Measurements from ENCODE around the gene ZIC4.

ZIC4 gene

DNA sequence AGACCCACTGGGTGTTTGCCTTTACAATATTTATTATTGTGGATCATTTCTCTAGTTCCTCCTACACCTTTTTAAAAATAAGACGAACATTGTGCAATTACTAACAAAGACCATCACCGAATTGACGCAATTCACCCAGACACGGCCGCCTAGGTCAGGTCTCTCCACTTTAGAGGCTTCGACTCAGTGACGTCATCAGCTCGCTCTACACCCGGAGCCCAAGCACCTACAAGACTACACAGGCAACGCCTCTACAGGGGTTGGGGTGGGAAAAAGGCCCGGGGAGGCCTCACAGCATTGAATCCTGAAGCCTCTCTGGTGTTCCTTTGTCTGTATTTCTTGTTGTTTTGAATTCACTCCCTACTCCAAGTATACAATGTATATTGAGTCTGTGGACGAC, 16.6 kb downstream of the ZIC4 start:
- no peak for DNase-seq

DNA sequence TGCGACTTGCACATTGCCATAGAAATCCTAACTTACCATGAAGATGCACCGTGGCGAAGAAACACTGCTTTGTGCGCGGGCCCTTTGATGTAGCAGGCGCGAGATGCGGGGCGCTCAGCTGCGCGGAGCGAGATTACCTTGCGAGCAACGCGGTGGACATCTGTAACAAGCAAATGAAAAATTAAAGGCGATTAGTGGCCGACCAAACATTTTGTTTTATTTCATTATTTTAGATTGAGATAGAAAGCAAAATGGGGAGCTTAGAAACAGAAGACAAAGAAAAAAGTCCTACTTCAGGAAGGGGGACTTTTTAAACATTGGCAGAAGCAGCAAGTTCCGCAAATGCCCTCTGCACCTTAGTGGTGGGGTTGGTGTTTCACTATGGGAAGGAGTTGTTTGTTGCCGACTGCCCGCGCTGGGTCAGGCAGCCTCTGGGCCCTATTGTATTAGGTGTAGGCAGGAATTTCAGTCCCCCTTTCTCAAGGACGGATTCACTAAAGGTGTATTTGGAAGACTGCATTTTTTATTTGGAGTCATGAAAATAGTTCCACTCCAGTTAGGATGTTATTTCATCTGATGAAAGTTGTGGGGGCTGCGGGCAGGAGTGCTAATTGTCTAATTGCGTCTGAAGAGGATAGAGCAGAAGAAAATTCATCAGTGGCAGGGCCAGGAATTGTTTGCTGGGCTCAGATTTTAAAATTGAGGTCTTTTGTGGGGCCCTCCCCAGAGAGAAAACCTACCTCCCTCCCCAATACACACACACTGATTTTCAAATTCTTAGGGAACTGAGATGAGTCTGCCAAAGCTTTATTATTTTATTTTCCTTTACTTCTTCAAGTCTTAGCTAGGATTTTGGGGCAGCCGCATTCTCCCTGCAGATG, 17.4 kb downstream of the ZIC4 start:
- DNase-seq = no peak

DNA sequence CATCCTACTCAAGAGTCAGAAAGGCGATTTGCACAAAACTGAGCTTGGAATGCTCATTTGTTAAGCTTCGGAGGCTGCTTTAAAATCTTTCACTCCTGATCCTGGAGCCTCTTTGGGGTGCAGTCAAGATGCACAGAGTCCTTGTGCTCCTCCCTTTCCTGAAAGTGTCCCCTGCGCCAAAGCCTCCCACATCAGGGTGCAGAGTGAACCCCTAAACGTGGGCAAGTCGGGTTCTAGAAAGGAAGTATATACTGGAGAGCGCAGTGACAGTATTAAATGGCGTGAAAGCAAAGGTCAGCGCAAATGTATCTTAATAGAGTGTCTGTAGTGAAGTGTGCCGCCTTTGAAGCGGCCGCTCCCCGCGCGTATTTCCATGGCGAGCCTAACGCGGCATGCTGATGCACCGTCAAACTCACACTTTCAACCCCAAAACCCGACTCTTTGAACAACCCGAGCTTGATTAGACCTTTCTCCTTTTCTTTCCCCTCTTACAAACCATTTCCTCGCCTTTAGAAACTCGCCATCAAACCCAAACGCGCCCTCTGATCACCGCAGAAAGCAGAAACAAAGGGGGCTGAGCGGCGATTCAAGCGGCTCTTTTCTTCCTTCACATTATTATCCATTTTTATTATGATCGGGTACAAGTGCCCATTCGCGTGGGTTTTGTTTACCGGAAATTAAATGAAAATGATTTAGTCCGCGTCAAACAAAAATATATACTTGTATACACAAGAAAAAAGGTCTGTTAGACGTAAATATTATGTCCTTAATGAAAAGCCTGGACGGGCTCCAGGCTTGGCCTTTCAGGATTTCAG, 18.3 kb downstream of the ZIC4 start:
- no peak for DNase-seq

DNA sequence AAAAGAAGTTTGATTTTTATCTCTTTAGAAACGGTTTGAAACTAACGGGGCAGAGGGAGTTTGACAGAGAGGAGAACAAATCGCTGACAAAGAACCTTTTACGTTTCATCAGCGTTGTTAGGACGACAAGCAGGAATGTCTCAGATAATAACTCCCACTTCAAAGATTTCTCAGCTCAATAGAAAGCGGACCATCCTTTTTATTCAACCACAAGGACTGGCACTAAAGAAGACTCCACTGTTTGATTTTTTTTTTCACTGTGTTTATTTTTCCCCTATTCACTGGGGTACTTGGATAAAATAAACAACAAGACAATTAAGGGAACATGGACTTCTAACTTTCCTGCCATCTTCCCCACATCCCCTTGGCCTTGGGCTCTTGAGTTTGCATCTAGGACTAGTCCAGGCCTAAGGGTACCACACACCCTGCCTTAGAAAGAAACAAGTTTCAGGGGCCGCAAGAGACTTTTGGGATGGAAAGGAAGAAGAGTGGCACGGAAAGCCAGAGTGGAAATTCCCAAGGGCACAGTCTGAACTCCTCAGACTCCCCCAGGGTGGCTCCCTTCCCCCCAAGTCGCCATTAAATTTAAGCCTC, 19.0 kb downstream of the ZIC4 start:
- no peak for DNase-seq

DNA sequence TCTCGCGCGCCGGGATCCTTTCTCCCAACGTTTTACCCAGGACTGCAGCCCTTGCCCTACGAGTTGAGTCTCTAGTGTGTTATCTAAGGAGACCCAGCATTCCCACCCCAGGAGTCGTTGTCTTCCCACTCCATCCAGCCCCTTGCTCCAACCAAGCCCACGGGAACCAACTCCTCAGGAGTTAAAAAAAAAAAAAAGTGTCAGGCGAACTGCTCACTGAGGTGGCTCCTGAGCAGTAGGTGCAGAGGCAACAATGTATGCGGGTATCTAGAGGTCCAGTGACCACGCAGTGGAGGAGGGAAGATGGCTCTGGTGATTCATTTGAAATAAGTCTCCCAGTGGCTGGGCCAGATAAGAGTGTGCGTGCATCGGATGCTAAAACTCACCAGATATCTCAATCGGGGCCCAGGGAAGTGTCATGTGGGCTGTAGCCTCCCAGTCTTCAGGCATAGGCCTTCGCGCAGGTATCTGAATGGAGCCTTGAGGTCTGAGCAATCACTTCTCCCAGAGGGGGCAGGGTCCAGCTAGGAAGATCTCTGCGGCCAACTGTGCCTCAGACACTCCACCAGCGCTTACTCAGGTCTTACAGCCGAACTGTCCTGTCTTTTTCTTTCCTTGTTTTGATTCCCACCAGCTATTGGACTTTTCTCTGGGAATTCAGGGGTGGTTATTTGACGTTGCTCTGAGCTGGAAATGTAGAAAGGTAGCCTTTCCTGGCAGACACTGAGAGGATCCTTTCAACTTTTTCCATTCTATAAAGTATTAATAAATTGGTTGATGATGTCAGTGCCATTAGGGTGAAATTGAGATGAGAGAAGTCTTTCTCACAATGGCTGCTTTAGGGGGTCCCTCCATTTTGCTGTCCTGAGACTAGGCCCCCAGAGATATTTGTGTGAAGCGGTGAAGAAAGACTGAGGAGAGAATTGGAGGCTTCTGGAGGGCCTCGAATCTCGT, 21.0 kb downstream of the ZIC4 start:
- DNase-seq = no peak

DNA sequence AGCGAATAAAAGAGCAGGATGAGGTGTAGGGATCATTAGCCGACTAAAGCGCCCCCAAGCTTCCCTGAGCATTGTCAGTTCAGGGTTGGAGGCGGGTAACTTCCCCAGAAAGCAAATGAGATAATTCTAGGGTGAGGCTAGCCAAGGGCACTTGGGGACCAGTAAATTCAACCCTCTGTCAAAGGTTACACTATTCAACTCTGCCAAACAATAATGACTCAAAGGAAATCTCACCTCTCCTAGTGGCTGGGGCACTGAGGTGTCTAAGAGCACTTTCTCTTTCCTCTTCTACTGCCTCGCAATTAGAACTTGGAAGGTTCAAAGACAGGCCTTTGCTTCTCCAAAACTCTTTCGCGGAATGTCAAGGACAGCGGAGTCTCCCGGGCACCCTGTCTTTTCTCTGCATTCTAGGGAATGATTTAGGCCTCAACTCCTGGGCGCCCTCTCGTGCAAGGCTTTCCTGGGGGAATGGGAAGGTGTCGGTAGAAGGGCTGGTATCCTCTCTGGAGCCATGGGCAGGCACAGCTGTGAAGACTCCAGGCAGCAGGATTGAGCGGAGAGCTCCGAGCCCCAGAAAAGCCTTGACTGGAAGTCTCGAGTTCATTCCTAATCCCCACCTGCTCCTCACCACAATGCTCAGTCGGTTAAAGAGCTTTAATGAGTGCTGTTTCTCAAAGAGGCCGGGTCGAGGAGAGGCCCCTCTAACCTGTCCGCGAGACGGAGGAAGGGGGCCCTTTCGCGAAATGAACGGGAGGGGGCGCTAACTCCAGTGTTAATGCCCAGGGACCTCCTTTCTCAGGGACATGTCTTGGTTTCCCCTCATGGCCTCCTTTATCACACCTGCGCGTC, 21.9 kb downstream of the ZIC4 start:
- no peak for DNase-seq

DNA sequence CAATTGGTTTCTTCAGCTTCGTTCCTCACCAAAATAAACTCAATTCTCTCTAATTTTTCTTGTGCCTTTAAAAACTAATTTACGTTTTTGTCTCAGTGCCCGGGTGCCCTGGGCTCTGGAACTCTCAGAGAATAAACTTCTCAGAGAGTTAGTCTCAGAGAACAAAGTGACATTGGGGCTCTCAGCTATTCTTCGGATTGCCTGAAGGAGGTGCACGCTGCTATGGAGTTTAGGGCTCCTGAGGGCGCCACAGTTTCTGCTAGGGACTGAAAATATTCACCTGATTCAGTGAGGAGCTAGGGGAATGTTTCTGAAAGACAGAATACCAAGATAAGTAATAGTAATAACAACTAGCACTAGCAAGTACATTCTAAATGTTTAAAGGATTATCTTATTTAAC, 22.7 kb downstream of the ZIC4 start:
- no peak for DNase-seq

DNA sequence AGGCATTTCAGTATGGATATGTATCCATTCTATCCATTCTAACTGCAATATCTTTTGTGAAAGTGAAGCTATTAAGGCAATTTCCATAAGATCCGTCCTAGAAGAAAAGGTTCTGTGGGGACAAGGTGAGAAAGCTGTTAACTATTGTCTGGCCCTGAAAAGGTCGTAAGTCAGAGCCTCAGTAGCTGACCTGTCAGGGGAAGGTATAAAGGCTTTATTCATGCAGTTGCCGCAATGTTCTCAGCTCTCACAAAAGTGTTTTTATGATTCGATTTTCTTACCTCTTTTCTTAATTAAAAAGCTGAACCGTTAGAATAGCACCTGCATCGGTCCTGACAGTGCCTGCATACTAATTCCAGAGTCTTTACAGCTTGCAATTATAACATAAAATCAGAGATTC, 24.7 kb downstream of the ZIC4 start:
- DNase-seq = no peak

DNA sequence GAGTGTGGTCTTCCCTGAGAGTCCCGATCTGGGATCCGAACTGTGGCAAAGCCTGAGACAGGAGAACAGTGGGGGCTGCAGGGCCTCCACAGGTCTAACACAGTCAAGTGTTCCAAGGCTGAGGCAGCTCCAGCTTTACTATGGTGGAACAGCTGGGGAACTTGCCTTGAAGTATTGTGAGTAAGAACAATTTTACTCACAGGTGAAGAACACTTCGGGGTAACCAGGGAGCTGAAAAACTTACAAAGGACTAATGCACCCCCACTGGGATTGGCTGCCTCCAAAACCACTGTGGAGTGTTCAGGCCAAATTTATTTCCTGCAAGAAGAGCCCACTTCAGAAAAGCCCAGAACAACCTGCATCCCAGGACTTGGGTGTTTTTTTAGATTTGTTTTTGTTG, 25.4 kb downstream of the ZIC4 start:
- DNase-seq = no peak

DNA sequence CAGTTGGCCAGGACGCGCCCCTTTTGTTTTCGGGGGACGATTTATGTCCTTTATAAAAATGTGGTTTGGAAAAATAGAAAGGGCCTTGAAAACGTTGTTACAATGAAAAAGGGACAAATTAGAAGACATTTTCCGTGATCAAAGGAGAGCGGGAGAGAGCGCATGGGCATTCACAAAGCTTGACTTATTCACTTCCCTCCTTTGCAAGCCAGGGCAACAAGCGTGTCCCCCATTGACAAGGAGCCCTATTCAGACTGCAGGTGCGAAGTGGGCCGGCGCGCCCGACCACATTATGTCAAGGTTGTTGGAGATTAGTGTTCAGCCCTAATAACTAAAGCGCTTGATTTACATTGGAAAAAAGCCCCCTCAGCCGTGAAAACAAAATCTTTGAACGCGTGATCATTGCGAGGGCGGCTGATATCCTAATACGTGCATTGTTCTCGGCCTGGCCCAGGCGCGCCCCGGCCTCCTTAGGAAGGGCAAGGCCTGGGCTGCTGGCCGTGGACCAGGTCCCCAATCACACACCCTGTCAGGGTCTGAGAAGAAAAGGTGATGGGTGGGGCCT, 25.9 kb downstream of the ZIC4 start:
- no peak for DNase-seq

DNA sequence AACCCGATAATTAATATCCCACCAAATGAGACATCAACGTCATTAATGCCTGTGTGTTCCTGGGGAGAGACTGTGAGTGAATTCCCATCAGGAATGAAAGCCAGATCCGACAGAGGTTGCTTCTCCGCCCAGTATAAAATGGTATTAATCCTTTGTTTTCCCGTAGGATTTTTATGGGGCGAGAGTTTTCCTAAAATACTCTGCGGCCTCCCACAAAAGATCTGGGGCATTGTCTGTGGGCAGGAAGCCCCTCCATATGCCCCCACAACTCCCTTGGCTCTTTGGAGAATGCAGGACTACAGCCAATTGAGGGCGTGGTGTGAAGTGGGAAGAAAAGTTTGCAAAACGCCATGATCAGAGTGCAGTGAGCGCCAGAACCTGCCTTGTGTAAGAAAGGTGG, 26.7 kb downstream of the ZIC4 start:
- no peak for DNase-seq

DNA sequence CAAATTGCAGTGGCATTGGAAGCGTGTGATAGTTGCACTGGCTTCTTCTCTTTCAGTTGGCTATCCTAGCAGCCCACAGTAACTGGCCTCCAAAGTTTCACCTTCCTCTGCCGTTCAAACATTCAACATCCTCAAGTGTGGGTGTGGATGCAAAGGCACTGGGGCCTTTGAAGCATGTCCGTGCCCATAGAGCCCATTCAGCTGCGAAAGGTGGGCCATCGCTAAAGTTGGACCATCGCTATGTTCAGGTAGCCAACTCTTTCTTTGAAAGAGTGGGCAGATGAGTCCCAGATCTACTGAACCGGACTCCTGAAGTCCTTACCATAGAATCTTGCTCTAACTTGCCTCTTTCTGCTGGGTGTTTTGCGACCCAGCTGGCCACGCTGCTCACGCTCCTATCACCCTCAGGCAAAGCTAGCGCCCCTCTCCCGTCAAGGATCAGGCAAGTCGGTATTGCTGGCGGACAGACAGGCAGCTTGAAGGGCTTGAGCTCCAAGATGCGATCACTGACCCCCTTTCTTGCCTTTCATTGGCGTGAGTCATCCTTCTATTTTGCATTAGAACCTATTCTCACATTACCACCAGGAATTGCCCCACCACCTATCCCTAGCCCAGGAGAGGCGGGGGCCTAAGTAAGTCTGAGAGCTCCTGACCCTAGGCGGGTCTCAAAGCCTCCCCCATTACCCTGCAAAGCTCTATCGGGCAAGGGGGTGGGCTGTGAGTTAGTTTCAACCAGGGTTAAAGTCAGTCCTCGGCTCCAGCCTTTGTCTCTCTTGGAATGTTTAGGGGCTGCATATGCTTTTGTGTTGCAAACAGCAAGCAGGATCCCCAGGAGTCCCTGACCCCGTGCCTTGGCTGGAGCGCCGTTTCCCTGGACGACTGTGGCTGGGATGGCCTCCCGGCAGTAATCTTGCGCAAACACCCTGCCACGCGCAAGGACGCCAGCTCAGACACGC, 28.7 kb downstream of the ZIC4 start:
- DNase-seq = no peak

DNA sequence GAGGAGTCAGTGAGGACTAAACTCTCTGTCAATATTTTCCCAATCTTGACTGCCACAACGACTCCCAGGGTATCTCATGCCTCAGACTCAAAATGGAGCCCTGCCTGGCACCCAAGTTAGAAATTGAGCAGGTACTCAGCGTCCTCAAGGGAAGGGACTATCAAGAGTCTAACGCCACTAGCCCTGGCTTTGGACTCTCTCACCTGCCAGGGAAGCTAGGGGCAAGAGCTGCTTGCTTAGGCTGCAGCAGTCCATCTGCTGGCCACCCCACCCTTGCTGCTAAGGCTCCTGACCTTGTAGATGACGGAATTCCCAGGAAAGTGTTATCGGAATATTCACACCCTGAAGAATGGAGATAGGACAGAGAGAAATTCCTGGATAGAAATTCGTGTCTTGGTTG, 33.0 kb downstream of the ZIC4 start:
- no peak for DNase-seq

DNA sequence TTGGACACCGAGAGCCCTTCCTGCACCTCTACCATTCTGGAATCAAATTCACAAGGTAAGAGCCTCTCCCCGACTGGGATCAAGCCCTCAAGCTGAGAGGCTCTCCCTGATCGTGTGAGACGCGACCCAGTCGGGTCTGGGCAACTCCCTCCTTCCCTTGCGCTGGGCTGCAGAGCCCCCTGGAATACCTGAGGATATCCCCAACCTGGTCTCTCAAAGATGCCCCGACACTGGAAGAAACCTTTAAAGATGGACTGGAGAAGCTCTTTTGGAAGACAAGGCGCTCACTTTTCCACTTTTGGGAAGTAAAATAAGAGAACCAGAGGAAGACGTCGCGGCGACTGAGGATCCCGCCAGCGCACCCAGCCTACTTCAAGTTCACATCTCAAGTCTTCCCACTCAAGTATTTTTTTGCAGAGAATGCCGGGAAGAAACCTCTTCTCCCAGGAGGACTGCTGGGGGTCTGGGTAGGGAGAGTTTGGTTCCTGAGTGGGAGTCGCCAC, 33.8 kb downstream of the ZIC4 start:
- no peak for DNase-seq

DNA sequence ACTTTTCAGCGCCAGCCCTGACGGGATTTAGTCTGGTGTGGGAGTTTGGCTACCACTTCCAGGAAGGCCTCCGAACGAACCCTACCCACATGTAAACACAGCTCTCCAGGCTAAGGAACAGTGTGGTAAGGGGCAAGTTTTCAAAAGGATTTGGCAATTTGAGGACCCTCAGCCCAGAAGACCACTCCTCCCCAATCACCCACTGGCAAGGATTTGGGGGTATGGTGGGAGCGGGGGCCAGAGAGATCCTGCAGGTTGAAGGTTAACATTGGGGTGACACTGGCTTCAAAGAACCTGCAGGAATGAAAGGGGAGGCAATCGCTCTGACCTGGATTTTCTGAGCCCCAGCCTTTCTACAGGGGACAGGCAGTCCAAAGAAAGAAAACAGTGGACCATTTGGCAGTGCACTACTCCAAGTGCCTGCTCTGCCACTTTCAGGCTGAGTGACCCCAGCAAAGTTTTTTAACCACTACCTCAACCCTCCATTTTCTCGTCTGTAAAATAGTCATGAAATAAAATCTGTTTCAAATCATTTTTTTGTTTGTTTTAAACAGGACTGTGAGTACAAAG, 34.5 kb downstream of the ZIC4 start:
- no peak for DNase-seq

DNA sequence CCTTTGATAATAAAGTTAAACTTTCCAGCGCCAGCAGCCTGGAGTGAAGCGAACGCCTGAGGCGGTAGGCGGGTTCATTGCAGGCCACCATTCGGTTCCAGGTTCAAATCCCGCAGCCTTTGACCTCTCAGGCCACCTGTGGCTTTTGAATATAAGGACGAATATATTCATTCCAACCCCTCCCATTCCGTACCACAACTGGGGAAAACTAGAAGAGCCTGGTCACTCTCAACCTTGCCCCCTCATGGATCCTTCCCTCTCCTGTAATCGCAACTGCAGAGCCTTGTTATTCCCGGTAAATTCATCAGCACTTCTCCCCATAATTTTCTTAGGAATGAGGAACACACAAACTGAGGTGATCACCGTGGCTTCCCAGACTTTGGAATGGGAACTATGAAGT, 35.2 kb downstream of the ZIC4 start:
- DNase-seq = no peak

DNA sequence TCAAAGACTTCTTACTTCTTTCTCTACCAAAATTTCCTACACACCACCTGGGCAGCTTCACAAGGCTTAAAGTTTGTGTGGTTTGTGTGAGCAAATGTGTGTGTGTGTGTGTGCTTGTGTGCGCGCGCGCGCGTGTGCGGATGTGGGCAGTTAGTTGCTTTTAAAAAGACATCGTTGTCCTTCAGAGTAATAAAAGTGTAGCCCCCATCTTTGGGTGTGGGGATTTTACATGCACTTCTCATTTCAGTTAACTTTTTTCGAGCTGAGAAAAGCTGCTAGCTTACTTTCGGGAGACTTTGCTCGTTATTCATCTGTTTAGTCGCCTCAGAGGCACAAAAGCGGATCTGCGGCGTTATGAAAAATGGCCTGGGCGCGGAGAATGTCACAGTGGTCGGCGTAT, 36.0 kb downstream of the ZIC4 start:
- DNase-seq = no peak

DNA sequence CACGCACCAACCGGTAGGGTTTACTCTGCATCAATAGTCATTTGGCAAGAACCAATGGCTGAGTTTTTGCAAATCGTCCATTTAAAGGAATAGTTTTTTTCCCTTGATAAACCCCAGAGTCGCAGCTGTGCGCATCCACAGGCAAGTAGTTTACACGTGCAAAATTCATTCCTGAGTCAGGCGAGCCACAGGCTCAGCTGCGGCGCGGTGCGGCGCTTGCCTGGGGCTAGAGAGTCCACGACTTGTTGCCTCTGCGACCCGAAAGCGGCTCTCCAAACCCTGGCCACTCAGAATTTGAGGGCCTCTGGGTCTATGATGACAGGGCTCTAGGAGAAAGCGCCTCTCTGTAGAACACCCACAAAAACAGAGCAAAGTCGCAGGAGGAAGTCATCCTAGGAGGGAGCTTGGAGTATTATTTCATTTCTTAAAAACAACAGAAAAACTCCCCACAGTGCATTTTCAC, 36.7 kb downstream of the ZIC4 start:
- DNase-seq = no peak

DNA sequence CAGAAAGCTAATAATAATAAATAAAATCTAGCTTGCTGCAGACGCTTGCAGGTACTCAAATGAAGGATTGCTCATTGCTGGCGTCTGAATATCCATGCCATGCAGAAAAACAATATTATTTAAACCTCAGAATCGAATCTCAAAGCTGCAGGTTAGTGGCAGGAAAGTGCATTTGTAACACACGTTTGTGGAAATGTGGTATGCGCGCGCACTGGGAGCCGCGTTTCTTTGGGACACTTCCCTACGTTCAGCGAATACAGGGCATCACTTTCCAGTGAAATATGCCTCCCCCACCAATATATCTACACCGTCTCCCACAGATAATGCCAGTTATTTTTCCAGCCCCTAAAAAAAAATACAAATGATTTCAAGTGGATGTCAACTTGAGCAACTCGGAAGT, 37.1 kb downstream of the ZIC4 start:
- no peak for DNase-seq

Data from central memory CD4-positive, alpha-beta T cell (primary cell).